ENCODE measurements around the gene TEKT5. TPM values are rescaled to one million over a fixed set of nuclear protein-coding genes. Genes with fewer than 3 reads are reported as not detected.
A peak's percentile ranks its signal among the peaks of the same experiment; 100 is the strongest.

Gene TEKT5
- total RNA-seq, 1 donor from 2014 or later, result not detected

- DNase-seq (ENCODE audit: low read depth), result no peak
- no peak for TF ChIP-seq CTCF (conservative IDR thresholded peaks at IDR 0.05; ENCODE audit: low read depth, low read length)
- peak overlapping the region; percentile 66 for H3K4me3 ChIP-seq (ENCODE audit: low read depth, low read length)
These were observed 113.9 kb downstream of the TEKT5 start for GRCh38 chr16:10580883-10581247.

DNA sequence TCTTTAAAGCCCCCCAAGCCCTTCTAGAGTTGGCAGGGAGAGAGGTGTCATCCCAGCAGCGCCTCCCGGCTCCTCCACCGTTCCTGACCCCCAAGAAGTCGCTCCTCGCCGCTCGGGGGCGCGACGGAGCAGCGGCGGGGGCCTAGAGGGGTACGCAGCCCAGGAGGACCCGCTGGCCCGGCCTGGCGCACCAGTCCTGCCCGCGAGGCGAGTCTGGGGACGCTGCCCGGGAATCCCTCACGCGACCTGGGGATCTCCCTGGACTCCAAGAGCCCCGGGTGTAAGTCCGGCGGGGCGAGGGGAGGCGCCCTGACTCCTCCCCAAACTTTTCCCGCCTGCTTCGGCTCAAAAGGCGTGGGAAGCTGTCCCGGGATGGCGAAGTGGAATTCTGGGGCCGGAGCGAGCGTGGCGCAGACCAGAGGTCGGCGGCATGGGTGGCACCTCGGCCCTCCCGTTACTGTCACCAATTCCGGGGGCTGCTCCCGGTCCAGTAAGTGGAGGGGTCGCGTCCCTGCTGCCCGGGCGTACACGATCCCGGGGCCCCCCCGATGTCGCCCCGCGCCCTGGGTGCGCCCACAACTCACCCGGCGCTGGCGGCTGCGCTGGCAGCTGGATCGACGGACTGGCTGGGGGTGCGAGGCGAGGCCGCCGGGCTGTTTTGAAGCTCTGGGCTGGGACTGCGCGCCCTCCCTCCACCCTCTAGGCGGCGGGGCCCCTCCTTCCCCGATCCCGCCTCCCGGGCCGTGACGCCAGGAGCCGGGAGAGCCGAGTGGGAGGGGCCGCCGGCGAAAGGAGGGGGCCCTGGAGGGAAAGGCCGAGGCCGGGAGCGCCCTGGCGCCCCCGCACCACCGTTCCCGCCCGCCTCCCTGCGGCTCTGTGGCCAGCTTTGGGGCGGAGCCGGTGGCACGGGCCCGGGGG lies 114.5 kb downstream of the TEKT5 start, which contains the start of gene EMP2:
EMP2 (minus strand) TSS at position 634 of the 918 bp plus-strand sequence. CDS start 32,981 bp downstream, outside the sequence.
- no peak for DNase-seq (ENCODE audit: low read depth)
- TF ChIP-seq CTCF (conservative IDR thresholded peaks at IDR 0.05; ENCODE audit: low read depth, low read length), result peak; percentile 36

DNA sequence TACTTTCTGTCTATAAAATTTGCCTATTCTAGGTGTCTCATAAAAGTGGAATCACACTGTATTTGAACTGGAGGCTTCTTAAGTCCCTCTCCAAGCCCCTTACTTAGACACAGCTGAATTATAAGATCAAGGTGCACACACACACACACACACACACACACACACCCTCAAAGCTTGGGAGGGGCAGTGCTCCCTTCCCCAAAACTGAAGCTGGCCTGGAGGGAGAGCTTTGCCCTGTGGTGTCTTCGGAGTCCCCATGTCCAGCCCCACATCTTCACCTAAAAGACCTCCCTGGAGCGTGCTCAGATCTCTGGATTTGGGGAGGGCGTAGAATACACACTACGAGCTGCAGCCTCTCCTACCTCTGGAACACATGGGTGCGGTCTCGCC lies 115.2 kb downstream of the TEKT5 start:
- no peak for DNase-seq (ENCODE audit: low read depth)
- H3K4me3 ChIP-seq (ENCODE audit: low read depth, low read length), result peak overlapping the region; percentile 66
- no peak for TF ChIP-seq CTCF (conservative IDR thresholded peaks at IDR 0.05; ENCODE audit: low read depth, low read length)

More for the DNA sequence above, 114.5 kb downstream of the TEKT5 start, which contains the start of gene EMP2:
- H3K4me3 ChIP-seq (ENCODE audit: low read depth, low read length), result peak within 1 kb of the TSS; percentile 66

GRCh38 chr16:10578474-10579316 lies 116.0 kb downstream of the TEKT5 start:
- no peak for DNase-seq (ENCODE audit: low read depth)
- no peak for TF ChIP-seq CTCF (conservative IDR thresholded peaks at IDR 0.05; ENCODE audit: low read depth, low read length)
- no peak overlapping the region for H3K4me3 ChIP-seq (ENCODE audit: low read depth, low read length)

Other genes starting within 250 kb of the TEKT5 start
- 6.5 and 12.5 TPM in 2 replicates for gene EMP2, start 114.3 kb downstream of the TEKT5 start, total RNA-seq
- 41.4 and 44.2 TPM in 2 replicates for gene NUBP1, start 48.9 kb upstream of the TEKT5 start, total RNA-seq
- not detected in 2 replicates for gene TVP23A, start 123.9 kb upstream of the TEKT5 start, total RNA-seq
- 0.14 TPM in 1 of 2 replicates, not detected in the other for gene CIITA, start 182.3 kb upstream of the TEKT5 start, total RNA-seq
- 43.9 and 63.4 TPM in 2 replicates for gene DEXI, start 247.5 kb upstream of the TEKT5 start, total RNA-seq
- 11.3 and 15.6 TPM in 2 replicates for gene CLEC16A, start 249.6 kb upstream of the TEKT5 start, total RNA-seq

All from epithelial cell of proximal tubule (primary cell).